Measurements from ENCODE around the gene HINT1.
"Not testable (repeated sequence)": the region's sequence is repeated elsewhere in the genome, so short reads cannot be mapped to it uniquely, and the experiment has no call there.

The HINT1 gene

DNA sequence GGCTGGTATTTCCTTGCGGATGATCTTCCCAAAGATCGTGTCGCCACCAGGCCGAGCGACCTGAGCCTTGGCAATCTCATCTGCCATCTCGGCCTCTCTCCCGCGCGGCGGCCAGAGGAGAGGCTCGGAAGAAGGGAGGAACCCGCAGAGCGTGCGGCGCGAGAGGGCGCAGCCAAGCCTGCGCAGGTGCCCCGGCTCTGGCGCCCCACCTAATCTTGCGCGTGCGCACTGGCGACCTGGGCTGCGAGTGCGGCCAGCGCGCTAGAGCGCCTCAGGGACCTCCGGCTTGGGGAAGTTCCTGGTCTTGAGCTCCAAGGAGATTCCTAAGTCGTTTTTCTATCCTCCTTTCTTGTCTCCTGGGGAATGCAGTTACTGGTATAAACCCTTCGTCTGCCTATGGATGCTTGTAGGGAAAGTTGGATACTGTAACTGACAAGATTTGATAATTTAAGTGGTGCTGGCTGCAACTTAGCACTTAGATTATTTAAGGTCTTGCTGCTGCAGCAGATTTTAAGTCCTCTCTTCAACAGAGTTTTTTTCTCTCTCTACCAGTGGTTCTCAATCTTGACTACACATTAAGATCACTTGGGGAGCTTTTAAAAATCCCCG is at the start of gene HINT1:
TSS of gene HINT1 (minus strand) at position 138 of the 609 bp plus-strand sequence. CDS start at position 87, 51 bp downstream.
- peak; percentile 87 for DNase-seq
- in situ Hi-C loops (cut with HindIII; ENCODE audit: low pct_ligation_motif_present, low pct_unique_long_range_greater_than_20kb, low sequenced_read_pairs) = no loop called here

DNA sequence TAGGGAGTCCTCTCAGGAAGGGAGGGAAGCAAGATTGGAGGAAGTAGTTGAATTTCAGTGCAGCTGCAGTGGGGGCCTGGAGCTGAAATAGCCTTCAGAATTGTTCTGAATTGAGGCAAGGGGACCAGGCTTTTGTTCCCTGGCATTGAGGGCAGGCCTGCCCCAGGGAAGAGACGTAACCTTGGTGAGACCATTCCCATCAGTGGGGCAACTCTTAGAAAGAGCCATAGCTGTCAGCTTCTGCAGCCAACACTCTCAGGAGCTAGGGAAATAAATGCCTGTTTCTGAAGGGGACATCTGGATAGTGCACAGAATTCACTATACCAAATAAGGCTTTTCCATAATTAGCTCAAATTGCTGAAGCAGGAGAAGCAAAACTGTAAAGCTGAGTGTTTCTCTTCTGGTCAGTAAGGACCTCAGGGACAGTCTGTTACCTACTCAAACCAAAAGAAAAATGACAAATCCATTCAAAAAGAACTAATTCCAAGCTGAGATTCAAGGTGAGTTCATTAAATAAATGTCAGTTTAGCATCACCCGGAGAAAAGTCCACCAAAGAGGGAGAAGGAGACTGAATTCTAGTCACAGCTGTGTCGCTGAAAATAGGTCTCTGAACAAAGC is 49.7 kb upstream of the HINT1 start:
- DNase-seq = no peak

DNA sequence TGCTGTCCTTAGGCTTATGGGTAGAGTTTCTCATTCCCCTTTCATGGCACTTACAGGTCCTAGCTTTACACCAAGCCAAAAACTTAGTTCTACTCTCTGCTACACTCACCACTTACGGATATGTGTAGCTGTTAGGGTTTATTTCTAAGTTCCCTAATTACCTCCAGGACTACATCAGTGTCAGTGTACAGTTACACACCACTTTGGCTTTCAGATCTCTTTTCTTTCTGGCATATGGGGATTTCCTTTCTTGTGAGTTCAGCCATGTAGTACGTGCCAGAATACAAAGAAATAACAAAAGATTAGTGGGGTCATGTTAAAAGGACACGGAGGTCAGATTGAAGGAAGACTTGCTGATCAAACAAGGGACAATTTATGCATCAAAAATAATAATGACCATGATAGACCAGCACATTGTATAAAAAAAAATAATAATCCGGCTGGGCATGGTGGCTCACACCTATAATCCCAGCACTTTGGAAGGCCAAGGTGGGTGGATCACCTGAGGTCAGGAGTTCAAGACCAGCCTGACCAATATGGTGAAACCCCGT is 47.5 kb upstream of the HINT1 start:
- in situ Hi-C loops (cut with HindIII; ENCODE audit: low pct_ligation_motif_present, low pct_unique_long_range_greater_than_20kb, low sequenced_read_pairs) = no loop called here
- no peak for DNase-seq

More for the DNA sequence above, 49.7 kb upstream of the HINT1 start:
- in situ Hi-C loops (cut with HindIII; ENCODE audit: low pct_ligation_motif_present, low pct_unique_long_range_greater_than_20kb, low sequenced_read_pairs) = no loop called here

DNA sequence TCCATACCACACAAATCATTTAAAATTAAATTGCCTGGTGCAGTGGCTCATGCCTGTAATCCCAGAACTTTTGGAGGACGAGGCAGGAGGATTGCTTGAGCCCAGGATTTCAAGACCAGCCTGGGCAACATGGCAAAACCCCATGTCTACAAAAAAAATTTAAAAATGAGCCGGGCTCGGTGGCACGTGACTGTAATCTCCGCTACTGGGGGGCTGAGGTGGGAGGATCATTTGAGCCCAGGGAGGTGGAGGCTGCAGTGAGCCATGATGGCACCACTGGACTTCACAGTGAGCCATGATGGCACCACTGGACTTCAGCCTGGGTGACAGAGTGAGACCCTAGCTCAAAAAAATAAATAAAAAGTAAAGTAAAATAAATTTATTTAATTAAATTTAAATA is 46.6 kb upstream of the HINT1 start:
- no peak for DNase-seq
- in situ Hi-C loops (cut with HindIII; ENCODE audit: low pct_ligation_motif_present, low pct_unique_long_range_greater_than_20kb, low sequenced_read_pairs) = no loop called here

DNA sequence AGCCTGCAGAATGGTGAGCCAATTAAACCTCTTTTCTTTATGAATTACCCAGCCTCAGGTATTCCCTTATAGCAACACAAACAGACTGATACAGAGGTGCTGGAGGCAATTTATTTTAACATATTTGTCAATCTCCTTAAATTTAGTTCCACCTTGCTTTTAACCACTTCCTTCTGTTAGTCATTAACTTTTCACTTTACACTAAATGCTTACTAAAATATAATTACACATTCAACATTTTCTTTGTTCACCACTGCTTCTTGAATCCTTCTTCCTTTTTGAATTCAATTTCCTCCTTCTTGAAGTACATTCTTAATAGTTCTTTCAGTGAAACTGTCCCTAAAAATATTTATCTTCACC is 45.1 kb upstream of the HINT1 start:
- no peak for DNase-seq
- in situ Hi-C loops (cut with HindIII; ENCODE audit: low pct_ligation_motif_present, low pct_unique_long_range_greater_than_20kb, low sequenced_read_pairs) = no loop called here

DNA sequence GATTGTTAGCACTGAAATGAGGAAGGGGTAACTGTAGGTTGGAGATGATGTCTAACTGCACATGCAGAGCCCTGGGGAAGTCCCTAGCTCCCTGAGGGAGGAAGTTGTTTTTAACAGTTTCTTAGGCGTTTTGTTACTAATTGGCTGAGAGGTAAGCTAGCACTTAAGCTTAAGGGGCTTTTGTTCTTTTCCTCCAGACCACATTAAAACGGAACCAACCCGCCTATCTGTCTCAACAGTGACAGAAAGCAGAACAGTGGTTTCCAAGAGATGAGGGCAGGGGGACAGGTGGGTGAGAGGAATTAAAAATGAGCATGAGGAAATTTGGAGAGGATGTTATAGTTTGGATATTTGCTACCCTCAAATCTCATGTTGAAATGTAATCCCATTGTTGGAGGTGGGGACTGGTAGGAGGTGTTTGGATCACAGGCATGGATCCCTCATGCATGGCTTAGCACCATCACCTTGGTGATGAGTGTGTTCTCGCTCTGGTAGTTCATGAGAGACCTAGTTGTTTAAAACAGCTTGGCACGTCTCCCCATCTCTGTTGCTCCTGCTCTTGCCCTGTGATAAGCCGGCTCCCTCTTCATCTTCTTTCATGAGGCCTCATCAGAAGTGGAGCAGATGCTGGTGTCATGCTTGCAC is 44.6 kb upstream of the HINT1 start:
- DNase-seq = no peak
- in situ Hi-C loops (cut with HindIII; ENCODE audit: low pct_ligation_motif_present, low pct_unique_long_range_greater_than_20kb, low sequenced_read_pairs) = no loop called here

DNA sequence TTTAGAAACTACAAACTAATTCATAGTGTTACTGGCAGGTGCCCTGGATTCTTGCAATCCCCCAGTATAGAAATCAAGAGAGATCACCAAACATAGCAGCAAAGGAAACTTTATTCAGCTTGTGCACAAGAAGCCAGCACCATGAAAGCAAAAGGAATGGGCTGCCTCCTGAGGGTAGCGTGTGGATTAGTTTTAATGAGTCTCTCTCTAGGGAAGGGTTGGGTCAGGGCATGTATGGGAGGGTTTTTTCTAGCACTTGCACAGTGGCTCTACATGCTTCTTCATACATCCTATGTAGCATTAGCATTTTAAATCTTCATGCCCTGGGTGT is 44.1 kb upstream of the HINT1 start:
- DNase-seq = no peak

DNA sequence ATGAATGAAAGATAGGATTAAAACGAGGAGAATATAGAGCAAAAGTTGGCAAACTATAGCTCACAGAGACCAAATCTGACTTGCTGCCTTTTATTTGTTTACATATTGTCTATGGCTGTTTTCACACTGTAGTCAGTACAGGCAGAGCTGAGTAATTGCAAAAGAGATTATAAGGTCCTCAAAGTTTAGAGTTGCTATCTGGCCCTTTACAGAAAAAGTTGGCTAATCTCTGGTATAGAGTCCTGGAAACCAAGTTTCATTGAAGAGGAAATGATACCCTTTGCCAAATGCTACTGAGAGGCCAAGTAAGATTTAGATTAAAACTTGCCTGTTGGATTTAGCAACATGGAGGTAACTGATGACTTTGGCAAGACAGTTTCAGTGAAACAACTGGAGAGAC is 41.7 kb upstream of the HINT1 start:
- in situ Hi-C loops (cut with HindIII; ENCODE audit: low pct_ligation_motif_present, low pct_unique_long_range_greater_than_20kb, low sequenced_read_pairs) = no loop called here
- no peak for DNase-seq

More for the DNA sequence above, 44.1 kb upstream of the HINT1 start:
- in situ Hi-C loops (cut with HindIII; ENCODE audit: low pct_ligation_motif_present, low pct_unique_long_range_greater_than_20kb, low sequenced_read_pairs) = no loop called here

DNA sequence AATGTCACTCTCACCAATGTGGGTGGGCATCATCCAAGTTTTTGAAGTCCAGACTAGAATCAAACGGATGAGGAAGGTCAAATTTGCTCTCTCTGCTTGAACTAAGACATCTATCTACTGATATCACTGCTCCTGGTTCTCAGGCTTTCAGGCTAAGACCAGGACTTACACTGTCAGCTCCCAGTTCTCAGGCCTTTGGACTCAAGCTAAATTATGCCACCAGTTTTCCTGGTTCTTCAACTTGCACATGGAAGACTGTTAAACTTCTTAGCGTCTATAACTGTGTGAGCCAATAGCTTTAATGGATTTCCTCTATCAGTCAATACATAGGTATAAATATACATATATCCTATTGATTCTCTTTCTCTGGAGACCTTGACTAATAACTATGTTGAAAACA is 41.0 kb upstream of the HINT1 start:
- in situ Hi-C loops (cut with HindIII; ENCODE audit: low pct_ligation_motif_present, low pct_unique_long_range_greater_than_20kb, low sequenced_read_pairs) = no loop called here
- no peak for DNase-seq

DNA sequence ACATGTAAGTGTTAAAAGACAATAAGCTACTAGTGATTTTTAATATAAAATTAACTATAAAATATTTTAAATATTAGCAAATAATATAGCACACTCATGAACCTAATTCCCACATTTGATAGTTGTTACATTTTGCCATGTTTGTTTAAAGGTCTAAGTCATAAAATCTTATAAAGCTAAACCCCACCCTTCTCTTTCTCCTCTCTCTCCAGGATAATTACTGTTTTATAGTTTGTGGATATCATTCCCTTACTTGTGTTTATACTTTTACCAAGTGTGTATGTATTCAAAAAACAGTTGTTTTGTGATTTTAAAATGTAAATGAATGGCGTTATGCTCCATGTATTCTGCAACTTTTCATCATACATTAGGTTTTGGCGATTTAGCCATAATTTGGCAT is 39.9 kb upstream of the HINT1 start:
- no peak for DNase-seq

DNA sequence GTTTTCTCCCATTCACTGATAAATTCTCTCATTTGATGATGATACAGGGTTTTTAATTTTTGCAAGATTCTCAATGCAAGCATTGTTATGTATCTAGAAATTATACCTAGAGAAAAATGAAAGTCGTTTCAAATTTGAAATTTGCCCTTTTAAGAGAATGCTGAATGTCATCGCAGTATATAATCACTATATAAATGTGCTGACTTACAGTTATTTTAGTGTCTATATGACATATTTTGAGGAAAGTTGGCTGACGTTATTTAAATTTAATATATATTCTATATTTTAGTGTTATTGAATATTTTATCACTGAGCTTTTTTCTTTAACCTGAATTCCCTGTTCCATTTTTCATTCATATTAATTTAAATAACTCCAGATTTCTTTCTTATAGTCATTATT is 35.5 kb upstream of the HINT1 start:
- DNase-seq = no peak
- in situ Hi-C loops (cut with HindIII; ENCODE audit: low pct_ligation_motif_present, low pct_unique_long_range_greater_than_20kb, low sequenced_read_pairs) = no loop called here

More for the DNA sequence above, 39.9 kb upstream of the HINT1 start:
- in situ Hi-C loops (cut with HindIII; ENCODE audit: low pct_ligation_motif_present, low pct_unique_long_range_greater_than_20kb, low sequenced_read_pairs) = no loop called here

DNA sequence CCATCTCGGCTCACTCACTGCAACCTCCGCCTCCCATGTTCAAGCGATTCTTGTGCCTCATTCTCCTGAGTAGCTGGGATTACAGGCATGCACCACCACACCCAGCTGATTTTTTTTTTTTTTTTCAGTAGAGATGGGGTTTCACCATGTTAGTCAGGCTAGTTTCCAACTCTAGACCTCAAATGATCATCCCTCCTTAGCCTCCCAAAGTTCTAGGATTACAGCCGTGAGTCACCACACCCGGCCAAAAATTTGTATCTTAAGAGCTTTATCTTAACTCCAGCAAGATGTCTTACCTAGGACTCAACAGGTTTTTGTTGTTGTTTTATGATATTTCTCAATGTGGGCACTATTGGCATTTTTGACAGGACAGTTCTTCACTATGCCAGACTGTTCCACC is 33.6 kb upstream of the HINT1 start:
- in situ Hi-C loops (cut with HindIII; ENCODE audit: low pct_ligation_motif_present, low pct_unique_long_range_greater_than_20kb, low sequenced_read_pairs) = no loop called here

DNA sequence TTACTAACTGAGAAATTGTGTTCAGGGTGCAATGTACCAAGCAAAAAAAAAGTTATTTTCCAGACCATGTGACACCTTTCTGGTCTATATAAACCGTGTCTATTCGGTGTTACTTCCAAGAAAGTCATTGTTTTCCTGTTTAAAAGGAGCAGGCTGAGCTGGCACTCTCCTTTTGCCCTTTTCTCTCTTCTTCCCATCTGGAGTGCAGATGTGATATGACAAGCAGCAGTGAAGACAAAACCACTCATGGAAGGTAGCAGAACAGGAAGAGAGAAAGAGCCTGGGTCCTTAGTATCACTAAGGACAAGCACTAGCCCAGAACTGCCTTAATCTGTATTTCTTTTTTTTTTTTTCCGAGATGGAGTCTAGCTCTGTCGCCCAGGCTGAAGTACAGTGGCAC is 31.3 kb upstream of the HINT1 start:
- in situ Hi-C loops (cut with HindIII; ENCODE audit: low pct_ligation_motif_present, low pct_unique_long_range_greater_than_20kb, low sequenced_read_pairs) = no loop called here

More for the DNA sequence above, 33.6 kb upstream of the HINT1 start:
- DNase-seq = no peak

DNA sequence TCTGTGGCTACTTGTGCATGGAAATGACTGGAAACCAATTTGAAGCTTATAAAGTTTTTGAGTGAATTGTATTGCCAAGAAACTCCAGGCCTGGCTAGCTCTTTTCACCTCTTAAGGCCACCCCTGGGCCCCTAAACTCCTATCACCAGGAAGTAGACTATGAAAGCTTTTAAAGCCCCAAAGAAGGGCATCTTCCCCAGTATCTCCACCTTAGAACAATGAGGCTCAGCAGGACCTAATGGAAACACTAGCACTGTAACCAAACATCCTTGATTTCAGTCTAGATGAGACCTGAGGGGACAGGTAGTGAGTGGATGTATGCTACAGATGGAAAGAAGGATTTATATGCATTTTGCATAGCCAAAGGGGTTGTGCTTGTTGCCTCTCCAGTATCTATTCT is 30.6 kb upstream of the HINT1 start:
- in situ Hi-C loops (cut with HindIII; ENCODE audit: low pct_ligation_motif_present, low pct_unique_long_range_greater_than_20kb, low sequenced_read_pairs) = no loop called here
- DNase-seq = no peak

More for the DNA sequence above, 31.3 kb upstream of the HINT1 start:
- no peak for DNase-seq

DNA sequence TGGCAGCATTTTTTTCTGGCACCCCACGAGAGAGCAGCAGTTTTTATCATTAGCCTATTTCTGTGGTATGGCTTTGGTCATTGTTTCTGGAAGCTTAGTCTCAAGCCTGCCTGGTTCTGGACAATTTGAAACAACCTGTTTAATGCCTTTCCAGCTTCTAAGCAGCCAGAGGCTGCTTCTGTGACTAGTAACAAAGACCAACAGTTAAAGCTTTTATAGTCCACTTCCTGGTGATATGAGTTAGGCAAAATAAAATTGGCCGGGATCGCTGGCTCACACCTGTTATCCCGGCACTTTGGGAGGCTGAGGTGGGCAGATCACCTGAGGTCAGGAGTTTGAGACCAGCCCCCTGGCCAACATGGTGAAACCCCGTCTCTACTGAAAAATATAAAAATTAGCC is 29.7 kb upstream of the HINT1 start:
- DNase-seq = no peak
- in situ Hi-C loops (cut with HindIII; ENCODE audit: low pct_ligation_motif_present, low pct_unique_long_range_greater_than_20kb, low sequenced_read_pairs) = no loop called here

DNA sequence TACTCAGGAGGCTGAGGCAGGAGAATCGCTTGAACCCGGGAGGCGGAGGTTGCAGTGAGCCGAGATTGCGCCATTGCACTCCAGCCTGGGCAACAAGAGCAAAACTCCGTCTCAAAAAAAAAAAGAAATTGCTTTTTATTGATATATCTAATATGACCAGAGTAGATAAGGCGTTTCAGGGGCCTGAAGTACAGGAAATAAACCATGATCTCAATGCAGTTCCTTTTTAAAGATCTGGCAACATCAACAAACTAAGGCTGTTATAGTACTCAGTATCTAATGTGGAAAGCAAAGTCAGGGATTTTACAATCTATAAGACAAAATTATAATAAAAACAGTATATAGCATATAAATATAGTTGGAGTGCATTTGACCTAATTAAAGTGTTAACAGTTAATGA is 28.8 kb upstream of the HINT1 start:
- DNase-seq; in situ Hi-C loops (cut with HindIII; ENCODE audit: low pct_ligation_motif_present, low pct_unique_long_range_greater_than_20kb, low sequenced_read_pairs): not testable (repeated sequence)

DNA sequence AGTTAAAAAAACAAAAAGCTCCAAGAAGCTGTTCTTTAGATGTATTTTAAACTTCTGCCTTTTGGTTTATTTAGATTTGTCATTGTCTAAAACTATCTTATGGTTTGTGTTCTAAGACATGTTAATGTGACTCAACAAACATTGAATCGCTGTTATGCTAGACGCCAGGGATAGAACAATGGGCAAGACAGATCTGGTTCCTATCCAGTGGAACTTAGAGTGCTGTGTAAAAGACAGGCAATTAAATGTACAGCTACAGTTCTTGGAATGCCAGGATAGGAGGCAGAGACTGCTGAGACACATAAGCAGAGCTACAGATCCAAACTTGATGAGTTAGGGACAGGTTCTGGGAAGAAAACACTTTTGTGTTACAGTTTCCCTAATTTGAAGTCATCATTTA is 28.1 kb upstream of the HINT1 start:
- in situ Hi-C loops (cut with HindIII; ENCODE audit: low pct_ligation_motif_present, low pct_unique_long_range_greater_than_20kb, low sequenced_read_pairs) = no loop called here
- DNase-seq = no peak

DNA sequence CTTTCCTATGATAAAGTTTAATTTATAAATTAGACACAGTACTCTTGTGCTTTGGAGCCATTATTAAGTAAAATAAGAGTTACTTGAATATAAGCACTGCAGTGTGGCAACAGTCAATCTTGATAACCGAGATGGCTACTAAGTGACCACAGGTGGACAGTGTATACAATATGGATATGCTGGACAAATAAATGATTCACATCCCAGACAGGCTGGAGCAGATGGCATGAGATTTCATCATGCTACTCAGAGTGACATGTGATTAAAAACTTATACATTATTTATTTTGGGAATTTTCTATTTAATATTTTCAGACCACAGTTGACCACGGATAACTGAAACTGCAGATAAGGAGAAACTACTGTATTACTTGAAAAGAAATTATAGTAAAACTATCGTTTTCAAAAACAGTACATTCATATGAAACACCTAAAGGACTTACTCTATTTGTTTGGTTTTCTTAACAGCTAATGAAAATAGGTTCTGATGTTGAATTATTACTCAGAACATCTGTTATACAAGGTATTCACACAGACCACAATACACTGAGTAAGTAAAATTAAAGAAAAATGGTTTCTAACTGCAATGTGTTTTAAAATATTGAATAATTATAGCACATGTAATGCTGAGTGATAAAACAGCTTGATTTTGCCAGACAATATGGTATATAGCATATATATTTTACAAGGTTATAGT is 21.7 kb upstream of the HINT1 start:
- peak; percentile 16 for DNase-seq
- in situ Hi-C loops (cut with HindIII; ENCODE audit: low pct_ligation_motif_present, low pct_unique_long_range_greater_than_20kb, low sequenced_read_pairs) = no loop called here

DNA sequence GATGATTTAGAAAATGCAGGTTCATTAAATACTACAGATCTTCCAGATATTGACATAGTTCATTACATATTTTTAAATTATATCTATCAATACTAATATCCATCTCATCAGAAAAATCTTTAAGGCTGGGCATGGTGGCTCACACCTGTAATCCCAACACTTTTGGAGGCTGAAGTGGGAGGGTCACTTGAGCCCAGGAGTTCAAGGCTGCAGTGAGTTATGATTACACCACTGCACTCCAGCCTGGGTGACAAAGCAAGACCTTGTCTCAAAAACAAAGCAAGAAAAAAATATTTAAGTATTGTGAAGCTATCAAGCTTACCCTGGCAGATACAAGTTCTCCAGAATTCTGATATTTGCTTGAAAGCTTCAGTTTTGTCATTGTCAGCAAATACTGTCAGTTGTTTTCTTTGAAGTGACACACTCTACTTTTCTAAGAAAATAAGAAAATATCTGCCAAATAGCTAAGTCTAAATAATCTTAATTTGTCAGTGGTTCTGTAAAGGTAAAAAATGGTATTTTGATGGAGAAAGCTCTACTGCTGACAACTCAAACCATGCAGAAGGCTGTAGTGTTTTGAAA is 20.6 kb upstream of the HINT1 start:
- in situ Hi-C loops (cut with HindIII; ENCODE audit: low pct_ligation_motif_present, low pct_unique_long_range_greater_than_20kb, low sequenced_read_pairs) = no loop called here
- no peak for DNase-seq

All from ACHN (cell line).